ENCODE results near the gene PAPPA.

PAPPA gene, protein sequence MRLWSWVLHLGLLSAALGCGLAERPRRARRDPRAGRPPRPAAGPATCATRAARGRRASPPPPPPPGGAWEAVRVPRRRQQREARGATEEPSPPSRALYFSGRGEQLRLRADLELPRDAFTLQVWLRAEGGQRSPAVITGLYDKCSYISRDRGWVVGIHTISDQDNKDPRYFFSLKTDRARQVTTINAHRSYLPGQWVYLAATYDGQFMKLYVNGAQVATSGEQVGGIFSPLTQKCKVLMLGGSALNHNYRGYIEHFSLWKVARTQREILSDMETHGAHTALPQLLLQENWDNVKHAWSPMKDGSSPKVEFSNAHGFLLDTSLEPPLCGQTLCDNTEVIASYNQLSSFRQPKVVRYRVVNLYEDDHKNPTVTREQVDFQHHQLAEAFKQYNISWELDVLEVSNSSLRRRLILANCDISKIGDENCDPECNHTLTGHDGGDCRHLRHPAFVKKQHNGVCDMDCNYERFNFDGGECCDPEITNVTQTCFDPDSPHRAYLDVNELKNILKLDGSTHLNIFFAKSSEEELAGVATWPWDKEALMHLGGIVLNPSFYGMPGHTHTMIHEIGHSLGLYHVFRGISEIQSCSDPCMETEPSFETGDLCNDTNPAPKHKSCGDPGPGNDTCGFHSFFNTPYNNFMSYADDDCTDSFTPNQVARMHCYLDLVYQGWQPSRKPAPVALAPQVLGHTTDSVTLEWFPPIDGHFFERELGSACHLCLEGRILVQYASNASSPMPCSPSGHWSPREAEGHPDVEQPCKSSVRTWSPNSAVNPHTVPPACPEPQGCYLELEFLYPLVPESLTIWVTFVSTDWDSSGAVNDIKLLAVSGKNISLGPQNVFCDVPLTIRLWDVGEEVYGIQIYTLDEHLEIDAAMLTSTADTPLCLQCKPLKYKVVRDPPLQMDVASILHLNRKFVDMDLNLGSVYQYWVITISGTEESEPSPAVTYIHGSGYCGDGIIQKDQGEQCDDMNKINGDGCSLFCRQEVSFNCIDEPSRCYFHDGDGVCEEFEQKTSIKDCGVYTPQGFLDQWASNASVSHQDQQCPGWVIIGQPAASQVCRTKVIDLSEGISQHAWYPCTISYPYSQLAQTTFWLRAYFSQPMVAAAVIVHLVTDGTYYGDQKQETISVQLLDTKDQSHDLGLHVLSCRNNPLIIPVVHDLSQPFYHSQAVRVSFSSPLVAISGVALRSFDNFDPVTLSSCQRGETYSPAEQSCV (N-terminal part only)

DNA sequence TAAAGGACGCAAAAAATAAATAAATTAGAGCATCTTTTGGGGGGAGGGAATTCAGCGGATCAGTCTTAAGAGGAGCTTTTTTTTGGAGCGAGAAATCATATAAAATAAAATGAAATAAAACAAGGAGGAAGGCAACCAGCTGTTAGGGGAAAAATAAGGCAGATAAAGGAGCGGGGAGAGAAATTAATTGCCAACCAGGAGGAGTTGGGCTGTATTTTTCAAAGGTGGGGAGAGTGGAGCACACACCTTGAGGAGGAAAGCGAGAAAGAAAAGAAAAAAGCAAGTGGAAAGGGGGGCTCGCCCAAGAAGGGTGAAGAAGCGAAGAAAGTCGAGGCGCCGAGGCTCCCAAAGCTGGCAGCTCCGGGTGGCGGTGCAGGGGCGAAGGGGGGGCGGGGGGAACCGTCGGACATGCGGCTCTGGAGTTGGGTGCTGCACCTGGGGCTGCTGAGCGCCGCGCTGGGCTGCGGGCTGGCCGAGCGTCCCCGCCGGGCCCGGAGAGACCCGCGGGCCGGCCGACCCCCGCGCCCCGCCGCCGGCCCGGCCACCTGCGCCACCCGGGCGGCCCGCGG, at the start of gene PAPPA:
TSS of gene PAPPA (plus strand) at position 27 of the 569 bp plus-strand sequence. CDS start at position 409, 382 bp downstream.
- no peak for DNase-seq

DNA sequence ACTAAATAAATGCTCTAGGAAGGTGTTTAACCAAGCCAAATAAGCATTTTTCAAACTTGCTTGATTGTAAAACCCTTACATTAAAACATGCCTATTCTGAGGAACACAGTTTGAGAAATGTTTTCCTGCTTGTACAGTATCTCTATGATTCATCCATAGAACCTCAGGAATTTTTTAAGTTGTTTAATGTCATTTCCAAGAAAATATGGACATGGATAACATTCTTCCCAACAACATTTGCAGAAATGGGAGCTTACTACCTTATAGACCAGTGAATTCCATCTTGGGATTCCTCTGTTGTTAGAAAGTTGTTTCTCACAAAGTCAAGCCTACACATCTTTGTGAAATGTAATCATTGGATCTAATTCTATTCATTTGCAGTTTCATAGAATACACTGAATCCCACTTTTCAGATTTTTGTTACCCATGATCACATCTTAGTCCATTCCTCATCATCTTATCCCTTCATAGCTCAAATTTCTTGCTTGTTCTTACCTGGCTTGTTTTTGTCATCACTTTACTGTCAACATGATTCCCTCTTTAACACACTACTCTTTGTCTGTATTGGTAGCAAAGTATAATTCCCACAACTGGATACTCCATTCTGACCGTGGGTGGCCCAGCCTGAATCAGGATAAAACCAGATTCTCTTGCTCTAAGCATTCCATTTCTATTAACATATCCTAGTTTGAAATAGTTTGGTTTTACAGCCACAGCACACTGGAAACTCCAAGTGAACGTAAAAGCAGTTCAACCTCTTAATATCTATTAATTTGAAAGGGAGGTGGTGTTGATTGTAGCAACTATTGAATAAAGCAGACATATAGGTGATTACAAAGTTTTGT, 49.4 kb upstream of the PAPPA start:
- no peak for DNase-seq

DNA sequence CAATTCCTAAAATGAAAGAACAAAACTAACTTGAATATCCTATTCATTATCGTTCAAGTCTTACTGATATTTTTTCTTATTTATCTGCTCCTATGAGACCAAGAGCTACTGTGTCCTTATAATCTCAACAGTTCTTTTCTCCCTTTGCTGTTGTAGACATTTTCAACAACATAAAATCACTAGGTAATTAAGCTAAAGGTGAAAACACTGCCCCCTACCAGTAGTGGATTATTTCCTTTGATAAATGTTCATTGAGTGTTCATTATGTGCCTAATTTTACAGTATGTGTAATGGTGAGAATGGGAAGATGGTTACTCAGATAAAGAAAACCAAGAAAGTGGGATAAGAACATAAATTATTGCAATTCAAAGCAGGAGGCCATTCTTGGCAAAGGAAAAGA, 41.4 kb upstream of the PAPPA start:
- no peak for DNase-seq

DNA sequence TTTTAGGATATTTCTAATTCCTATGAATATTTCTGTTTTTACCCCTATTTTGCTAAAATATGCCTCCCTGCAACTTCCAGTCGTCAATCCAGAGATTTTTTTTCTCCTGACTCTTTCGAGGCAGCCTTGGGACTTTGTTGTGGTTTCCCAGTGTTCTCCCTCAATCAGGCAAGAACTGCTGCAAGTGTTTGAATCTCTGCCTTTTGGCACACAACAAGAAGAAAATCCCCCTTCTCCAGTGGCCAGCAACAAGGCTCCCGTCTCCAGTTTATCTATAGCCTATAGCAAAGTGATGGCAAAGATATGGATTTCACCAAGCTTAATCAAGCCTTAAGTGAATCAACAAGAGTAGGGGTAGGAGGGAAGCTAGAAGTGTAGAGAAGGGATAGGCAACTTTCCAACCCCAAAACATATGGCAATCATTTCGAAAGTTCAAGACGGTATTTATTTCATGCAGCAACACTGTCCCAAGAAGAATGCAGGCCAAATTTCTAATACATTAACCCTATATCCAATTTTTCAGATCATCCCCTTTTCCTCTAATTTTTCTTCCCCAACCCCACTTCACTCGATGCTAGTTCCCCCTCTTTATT, 37.7 kb upstream of the PAPPA start:
- no peak for DNase-seq

DNA sequence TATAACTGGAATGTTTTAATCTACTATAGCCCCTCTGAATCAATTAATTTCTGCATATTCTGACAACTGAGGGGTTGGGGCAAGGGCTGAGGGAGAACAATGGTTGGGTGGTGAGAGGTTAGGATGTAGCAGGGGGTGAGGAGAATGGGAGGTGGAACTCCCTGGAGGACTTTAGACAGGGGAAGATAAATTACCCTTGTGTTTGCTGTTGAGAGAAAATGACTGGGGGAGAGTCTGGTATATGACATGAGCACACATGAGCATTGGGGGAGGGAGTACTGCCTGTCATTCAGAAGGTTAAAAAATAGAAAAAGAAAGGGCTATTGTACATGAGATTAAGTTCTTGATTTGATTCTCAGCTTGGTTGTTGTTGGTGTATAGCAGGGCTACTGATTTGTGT, 37.2 kb upstream of the PAPPA start:
- DNase-seq: no peak

DNA sequence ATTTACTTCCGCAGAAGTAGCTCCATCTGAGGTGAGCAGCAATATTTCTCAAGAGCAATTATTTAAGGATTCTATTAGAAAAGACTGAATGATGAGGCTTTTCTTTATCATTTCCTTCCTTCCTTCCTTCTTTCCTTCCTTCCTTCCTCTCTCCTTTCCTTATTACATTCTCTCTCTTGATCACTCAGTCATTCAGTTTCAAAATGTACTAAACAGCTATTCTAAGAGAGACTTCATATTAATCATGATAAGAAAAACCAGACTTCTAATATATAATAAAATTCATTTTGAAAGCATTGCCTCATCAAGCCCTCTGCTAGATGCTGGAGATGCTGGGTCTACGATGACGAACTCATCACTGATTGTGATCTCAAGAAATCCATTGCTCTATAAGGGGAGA, 30.4 kb upstream of the PAPPA start:
- DNase-seq: no peak

DNA sequence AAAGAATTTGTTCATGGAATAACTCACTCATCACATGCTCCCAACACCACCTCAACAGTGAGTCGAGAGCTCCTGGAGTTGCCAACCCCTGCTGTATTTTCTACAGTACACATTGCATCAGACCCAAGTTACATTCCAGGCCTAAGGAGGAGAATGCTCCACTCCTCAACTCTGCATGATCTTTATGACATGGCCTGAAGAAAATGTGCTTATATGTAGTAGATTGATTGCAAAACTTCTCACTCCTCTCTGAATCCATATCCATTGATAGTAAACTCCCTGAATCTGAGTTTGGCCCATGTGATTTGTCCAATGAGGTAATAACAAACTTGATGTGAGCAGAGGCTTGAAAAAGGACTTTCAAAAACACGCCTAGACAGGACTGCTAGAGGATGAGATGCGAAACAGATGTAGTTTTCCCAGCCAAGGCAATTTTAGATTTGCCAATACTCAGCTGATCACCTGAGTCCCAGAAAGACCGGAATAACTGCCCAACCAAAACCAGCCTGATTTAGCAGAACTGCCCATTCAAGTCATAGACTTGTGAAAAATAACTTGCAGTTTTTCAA, 29.0 kb upstream of the PAPPA start:
- DNase-seq: no peak

DNA sequence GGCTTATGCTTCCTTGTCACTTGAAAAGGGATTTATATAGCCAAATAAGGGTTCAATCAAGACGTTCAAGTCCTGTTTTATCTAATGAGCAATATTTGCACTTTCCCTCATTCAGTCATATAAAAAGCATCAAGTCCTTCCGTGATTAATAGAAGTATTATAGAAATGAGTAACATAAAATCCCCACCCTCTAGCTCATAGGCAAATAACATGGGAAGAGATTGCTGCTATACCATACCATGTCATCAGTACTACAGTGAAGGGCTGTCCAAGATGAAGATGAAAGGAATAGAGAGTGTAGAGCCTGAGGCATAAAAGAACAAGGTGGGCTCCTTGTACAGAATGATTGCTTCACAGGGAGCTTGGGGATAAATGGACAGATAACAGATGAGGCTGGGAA, 20.4 kb upstream of the PAPPA start:
- DNase-seq: no peak

DNA sequence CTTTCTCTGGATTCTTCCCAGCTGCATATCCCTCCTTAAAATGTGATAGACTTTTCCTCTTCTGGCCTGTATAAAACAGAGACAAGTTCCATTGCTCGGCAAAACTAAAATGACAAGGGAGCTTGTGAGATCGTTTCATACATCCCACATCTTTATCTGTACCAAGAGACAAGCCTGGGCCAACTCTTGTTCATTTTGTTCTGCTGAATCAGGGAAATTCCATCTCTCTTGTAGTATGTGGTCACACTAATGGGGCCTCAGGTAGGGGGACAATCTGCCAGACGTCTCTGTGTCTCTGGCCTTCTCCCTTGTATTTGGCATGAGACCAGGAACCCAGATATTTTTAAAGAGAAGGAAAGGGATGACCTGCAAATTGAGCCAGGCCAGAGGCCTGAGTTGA, 18.6 kb upstream of the PAPPA start:
- no peak for DNase-seq

DNA sequence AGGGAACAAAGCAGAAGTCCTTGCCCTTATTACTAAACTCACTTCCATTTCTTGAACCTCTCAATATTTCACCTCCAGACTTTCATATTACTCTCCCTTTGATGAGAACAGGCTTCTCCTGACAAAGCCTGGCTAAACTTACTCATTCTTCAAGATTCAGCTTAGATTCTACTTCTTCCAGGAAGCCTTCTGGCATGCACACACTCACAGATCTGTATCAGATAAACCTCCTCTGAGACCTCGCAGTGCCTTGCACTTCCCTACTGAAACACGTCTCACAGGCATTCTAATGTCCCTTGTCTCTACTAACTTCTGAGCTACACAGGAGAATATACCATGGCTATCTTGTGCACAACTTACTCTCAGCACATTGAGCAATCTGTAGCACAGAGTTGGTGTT, 16.6 kb upstream of the PAPPA start:
- DNase-seq: no peak

DNA sequence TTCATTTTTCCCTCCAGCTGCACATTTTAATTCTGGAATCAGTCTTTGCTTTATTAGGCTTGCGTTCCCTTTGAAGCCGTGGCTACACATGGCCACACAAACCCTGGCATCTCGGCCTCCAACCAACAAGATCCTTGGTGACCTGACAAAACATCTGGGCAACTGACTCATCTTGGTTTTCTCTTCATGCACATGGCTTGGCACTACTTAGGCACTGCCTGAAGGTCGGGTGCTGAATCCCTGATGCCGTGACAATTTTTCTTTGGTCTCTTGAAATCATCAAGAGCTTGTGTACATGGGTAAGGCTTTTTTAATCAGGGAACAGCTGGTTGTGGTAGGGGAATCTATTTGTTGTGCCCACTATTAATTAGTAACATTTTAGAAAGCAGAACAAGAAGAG, 16.0 kb upstream of the PAPPA start:
- DNase-seq: no peak

DNA sequence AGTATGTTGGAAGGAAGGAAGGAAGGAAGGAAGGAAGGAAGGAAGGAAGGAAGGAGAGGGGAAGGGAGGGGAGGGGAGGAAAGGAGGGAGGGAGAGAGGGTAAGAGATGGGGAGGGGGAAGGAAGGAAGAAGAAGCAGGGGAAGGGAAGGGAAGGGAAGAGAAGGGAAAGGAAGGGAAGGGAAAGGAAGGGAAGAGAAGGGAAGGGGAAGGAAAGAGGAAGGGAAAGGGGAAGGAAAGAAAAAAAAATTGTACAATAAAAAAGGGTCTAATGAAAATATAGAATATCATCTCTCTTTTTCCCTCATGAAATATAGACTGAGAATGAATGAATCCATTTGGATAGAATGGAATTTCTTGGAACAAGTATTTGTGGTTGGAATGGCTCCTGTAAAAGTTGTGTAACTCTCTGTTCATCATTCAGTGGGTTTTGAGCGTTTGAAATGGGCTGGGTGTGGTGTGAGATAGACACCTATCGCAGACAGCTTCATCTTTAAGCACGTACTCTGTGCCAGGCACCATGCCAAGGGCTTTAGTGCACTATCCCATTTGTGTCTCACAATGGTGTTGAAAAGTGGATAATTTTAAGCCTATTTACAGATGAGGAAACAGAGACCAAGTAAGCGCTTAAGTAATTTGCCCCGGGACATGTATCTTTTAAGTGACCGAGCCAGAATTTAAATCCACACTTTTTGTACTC, 11.6 kb upstream of the PAPPA start:
- no peak for DNase-seq

DNA sequence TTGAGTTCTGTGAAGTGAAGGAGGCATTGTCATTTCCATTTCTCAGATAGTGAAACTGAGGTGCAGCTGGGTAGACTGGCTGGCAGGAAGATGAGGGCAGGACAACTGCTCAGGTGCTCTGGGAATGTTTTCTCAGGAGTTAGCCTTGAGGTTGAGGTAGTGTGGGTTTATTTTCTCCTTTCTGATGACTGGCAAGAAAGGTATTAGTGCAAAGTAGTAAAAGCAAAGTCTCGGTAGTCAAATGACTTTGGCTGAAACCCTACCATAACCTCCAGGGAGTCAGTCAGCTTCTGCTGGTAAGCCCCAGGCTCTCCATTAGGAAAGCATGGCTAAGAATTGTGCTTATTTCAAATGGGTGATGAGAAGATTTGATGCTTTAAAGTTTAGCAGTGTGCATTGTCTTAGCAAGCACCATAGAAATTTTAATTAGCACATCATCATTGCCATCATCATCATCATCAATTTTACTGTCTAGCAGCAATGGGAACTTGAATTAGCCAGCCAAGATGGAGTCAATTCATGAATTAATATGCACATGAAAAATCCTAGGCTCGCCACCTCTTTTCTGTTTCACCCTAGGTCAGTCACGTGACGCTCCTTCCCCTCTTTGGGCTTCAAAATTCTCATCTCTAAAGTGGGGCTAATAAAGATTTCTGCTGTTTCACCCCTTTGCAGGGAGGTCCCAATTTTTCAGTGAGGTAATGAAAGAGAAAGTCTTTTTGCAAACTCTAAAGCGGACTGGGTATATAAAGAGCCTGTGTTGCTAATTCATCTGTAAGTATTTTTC, 10.7 kb upstream of the PAPPA start:
- DNase-seq: no peak

DNA sequence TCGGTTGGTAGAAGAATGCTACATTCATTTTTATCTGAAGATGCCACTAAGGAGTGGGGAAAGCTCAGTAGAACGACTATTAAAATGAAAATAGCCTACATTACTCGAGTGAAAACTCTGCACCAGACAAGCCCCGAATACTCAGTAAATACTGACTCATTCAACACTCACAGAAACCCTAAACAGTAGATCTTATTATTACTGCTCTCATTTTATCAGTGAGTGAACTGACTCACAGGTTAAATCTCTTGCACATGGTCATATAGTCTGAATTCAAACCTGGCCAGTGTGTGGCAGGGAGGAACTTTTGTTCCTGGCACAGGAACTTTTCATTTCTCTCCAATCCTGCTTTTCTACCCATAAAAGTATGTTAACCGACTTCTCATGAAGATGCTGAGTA, 9.6 kb upstream of the PAPPA start:
- DNase-seq: no peak

DNA sequence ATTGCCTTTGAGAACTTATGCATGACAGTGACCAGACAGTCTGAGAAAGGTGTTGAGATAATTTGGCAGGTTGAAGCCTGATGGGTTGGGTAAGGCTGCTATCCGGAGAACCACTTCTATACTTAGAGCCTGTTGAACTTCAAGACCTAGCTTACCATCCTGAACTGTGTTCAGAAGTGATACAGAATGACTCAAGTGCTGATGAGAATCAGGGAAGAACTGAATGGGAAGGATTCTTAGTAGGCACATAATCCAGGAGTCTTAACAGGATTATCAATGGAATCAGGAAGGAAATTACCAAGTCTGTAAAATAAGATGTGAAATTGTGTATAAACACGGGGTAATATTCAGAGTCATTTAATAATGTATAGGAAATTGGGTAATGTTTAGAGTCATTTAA, 9.0 kb upstream of the PAPPA start:
- no peak for DNase-seq

DNA sequence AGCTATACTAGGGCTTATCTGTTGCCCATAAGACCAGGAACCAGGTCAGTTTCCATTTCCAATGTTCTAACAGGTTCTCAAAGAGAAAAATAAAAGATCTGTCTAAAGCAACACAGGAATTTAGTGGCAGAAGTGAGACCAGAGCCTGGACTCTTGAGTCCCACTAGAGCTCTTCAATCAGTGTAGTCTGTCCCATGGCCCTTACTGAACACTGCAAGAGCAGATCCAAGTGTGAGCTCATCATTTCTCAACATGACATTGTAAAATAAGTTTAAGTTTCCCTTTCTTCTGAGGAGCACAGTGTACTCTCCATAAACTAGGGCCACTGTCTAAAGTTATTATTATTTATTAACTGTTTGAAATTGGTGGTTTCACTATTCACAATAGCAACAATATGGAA, 8.6 kb upstream of the PAPPA start:
- DNase-seq: no peak

DNA sequence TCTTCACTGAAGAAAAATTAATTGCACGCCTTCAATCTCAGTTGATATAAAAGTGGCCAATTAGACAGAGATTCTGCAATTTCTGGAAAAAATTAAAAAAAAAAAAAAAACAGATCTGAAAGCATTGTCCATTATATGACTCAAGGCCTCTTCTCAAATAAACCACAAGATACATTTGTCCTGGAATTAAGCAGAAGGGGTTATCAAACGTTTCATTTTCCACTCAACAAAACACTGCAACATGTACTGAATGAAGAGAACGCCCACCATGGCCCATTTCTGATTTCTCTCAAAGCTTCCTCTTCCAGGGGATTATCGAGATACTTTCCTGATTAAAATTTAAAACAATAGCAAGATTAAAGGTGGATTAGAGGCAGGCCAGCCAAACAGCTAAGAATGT, 5.8 kb upstream of the PAPPA start:
- DNase-seq: no peak

DNA sequence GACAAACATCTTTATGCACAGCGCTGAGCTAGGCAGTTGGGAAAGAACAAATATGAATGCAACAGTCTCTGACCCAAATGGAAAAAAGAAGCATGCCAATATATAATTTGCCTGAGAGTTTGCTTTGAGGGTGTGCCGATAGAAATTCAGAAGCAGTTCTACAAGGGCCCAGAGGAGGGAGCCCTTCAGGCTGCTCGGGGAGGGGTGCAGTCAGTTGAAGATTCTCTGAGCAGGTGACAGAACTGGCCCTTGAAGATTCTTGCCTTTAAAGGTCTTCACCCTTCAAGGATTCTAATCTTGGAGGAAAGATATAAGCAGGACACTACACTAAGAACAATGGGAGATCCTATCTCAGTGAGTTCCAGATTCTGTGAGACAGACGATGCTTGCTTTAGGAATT, 3.7 kb upstream of the PAPPA start:
- no peak for DNase-seq

DNA sequence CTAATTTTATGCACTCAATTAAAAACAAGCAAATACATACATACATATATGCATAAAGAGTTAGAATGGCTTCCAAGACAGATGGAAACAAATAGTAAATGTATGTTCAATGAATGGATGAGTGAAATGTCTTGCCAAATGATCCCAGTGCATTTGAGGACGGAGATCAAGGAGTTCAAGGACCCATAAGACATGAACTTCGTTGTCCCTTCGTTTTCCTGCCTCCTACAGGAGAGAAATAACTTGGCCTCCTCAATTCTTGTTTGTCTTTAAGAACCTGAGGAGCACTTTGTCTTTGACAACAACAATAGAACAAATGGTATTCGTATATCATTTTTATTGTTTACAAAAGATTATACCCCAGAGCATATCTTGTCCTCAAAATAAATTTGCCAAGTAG, 2.4 kb upstream of the PAPPA start:
- no peak for DNase-seq

DNA sequence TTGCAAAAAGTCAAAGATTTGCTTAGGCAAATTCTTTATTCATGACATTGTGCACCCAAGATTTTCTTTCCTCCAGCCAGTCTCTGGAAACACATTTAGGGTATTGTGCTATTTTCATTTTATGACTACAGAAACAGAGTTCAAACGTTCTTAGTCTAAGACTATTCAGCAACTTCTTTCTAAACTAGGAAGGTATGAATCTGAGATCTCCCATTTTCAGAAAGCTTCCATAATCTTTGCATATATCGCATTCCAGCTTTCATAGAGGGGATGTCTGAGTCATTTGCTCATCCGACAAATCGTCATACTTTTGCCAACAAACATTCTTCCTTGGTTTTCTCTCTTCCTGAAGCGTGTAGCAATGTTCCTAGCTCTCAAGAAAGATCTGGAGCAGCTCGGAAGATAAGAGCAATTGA, 1.6 kb upstream of the PAPPA start:
- no peak for DNase-seq

Measured in NCI-H1092 (cell line).